ENCODE measurements around the gene ZNRF2. TPM values are rescaled to one million over a fixed set of nuclear protein-coding genes. Genes with fewer than 3 reads are reported as not detected.

The ZNRF2 gene
- total RNA-seq, 4 donors from 2014 or later: 19.6 to 26.3 (median 22.5) TPM

GRCh38 chr7:30241767-30242166 lies 42.6 kb upstream of the ZNRF2 start:
- H3K27ac ChIP-seq: no peak overlapping the region
- TF ChIP-seq CTCF (IDR thresholded peaks at IDR 0.05) (no peak), POLR2A (IDR thresholded peaks at IDR 0.05) (no peak)
- intact Hi-C loops (cut with DNase I): no loop called here
- no peaks in the 10 kb centered on the region for H3K36me3 ChIP-seq
- 51 to 54% methylated on average over 2 of the region's 2 CpGs for WGBS, 2 donors
- DNase-seq: no peak
- H3K9me3 ChIP-seq: no peaks in the 10 kb centered on the region
- H3K4me1 ChIP-seq: peaks cover 11 to 22% (median 13%) of the 10 kb centered on the region in 3 donors
- H3K27me3 ChIP-seq: no peaks in the 10 kb centered on the region
- H3K4me3 ChIP-seq: no peak overlapping the region

- no peaks in the 10 kb centered on the region for H3K9me3 ChIP-seq
- intact Hi-C loops (cut with DNase I): no loop called here
- no peak for TF ChIP-seq CTCF (IDR thresholded peaks at IDR 0.05)
- no peak for TF ChIP-seq POLR2A (IDR thresholded peaks at IDR 0.05)
- no peak for DNase-seq
- no peaks in the 10 kb centered on the region for H3K27me3 ChIP-seq
- WGBS, 2 donors: 84 to 88% methylated on average over 5 of the region's 5 CpGs
- no peaks in the 10 kb centered on the region for H3K36me3 ChIP-seq
- H3K27ac ChIP-seq: no peak overlapping the region
- H3K4me3 ChIP-seq: no peak overlapping the region
- peaks cover 3 to 12% (median 7%) of the 10 kb centered on the region in 3 donors for H3K4me1 ChIP-seq
Observed at GRCh38 chr7:30244340-30244739, 40.1 kb upstream of the ZNRF2 start.

GRCh38 chr7:30245913-30246312 lies 38.5 kb upstream of the ZNRF2 start:
- Histone ChIP-seq H3K4me3 (no peak overlapping the region), H3K27ac (no peak overlapping the region), H3K36me3 (no peaks in the 10 kb centered on the region), H3K27me3 (no peaks in the 10 kb centered on the region), H3K4me1 (no peaks in the 10 kb centered on the region), H3K9me3 (no peaks in the 10 kb centered on the region)
- WGBS, 2 donors: 75 to 87% methylated on average over 3 to 6 of the region's 7 CpGs
- no peak for TF ChIP-seq CTCF (IDR thresholded peaks at IDR 0.05)
- TF ChIP-seq POLR2A (IDR thresholded peaks at IDR 0.05): no peak
- no peak for DNase-seq
- intact Hi-C loops (cut with DNase I): no loop called here

- Histone ChIP-seq H3K27me3 (no peaks in the 10 kb centered on the region), H3K4me1 (no peaks in the 10 kb centered on the region), H3K9me3 (no peaks in the 10 kb centered on the region), H3K36me3 (no peaks in the 10 kb centered on the region), H3K4me3 (no peak overlapping the region), H3K27ac (no peak overlapping the region)
- DNase-seq: no peak
- WGBS, 2 donors: 93% methylated on average over 5 of the region's 8 CpGs; no CpG with 5 or more reads in 1 of the 2 donors
- TF ChIP-seq CTCF (IDR thresholded peaks at IDR 0.05) (no peak), POLR2A (IDR thresholded peaks at IDR 0.05) (no peak)
- intact Hi-C loops (cut with DNase I): no loop called here
Observed at GRCh38 chr7:30246392-30246791, 38.0 kb upstream of the ZNRF2 start.

GRCh38 chr7:30247541-30248401 lies 36.6 kb upstream of the ZNRF2 start:
- Histone ChIP-seq H3K4me3 (no peak overlapping the region), H3K4me1 (peaks cover 0 to 3% (median under 1%) of the 10 kb centered on the region in 3 donors), H3K9me3 (no peaks in the 10 kb centered on the region), H3K36me3 (no peaks in the 10 kb centered on the region), H3K27ac (no peak overlapping the region), H3K27me3 (no peaks in the 10 kb centered on the region)
- WGBS, 2 donors: 60 to 67% methylated on average over 6 of the region's 6 CpGs
- DNase-seq: no peak
- no peak for TF ChIP-seq CTCF (IDR thresholded peaks at IDR 0.05)
- TF ChIP-seq POLR2A (IDR thresholded peaks at IDR 0.05): no peak
- intact Hi-C loops (cut with DNase I): no loop called here

All from esophagus squamous epithelium (tissue), 5 donors.